K562 (cell line): ENCODE measurements around the gene ACY1. TPM values are rescaled to one million over a fixed set of nuclear protein-coding genes. Genes with fewer than 3 reads are reported as not detected.

Experiments
- ATAC-seq: fragments of 200-7000 bp; cut with Tn5 transposase; 3 replicates; pipeline ENCODE4 v1.9.1; 2020; ENCODE audit warnings: moderate library complexity
- BruUV-seq: library from RNA; stranded (reverse); fragments of 400-500 nt; replicated peaks from 2 replicates; lab custom pipeline; 2021; lab: Mats Ljungman, UMichigan
- CTCF ChIA-PET: fragments of 300-600 bp; formaldehyde crosslinking; extraction: SDS; loops from one replicate; lab custom pipeline; 2021; ENCODE audit warnings: low intra/inter-chr PET ratio; lab: Yijun Ruan, JAX
- POLR2A ChIA-PET: fragments of 300-600, 350-650 bp; sonication (Branson Sonifier 250); formaldehyde crosslinking; extraction: SDS; loops from one replicate; lab custom pipeline; 2021; ENCODE audit warnings: antibody characterized with exemption, inconsistent platforms; lab: Yijun Ruan, JAX
- DNase-seq, 4 experiments: peaks; one replicate each; pipeline versions ENCODE4 v3.0.0 to v3.0.0-alpha.2; 2011 to 2018; ENCODE audit warnings: low spot score in 3 of 4, mixed read lengths in 3 of 4; ENCODE audit errors: extremely low read depth in 1 of 4
- FAIRE-seq: peaks from 2 replicates; lab custom pipeline; 2011; peaks lifted over from hg19 to GRCh38; lab: Jason Lieb, UNC
- H2AFZ ChIP-seq: 2 replicates; pipeline ENCODE4 v1.6.0; 2011; ENCODE audit warnings: low read depth, low read length, control low read depth, inconsistent platforms
- H3K27ac ChIP-seq: fragments of 200-600 bp; 3 replicates; pipeline ENCODE4 v1.8.0; 2011; ENCODE audit warnings: low read depth, mild to moderate bottlenecking, control low read depth, inconsistent platforms, low read length, moderate library complexity, mixed read lengths; ENCODE audit errors: extremely low read depth
- H3K27me3 ChIP-seq, 2 experiments: fragments of 300-600 bp in 1 of 2; 2 replicates in 1 of 2; 3 replicates in 1 of 2; pipeline versions ENCODE4 v1.6.0 to v1.8.0; 2011; ENCODE audit warnings: inconsistent platforms in 2 of 2, low read length in 2 of 2, mild to moderate bottlenecking in 1 of 2, mixed read lengths in 1 of 2, moderate library complexity in 1 of 2; ENCODE audit not compliant: control insufficient read depth in 2 of 2, insufficient read depth in 2 of 2
- H3K36me3 ChIP-seq: fragments of 300-600 bp; 3 replicates; pipeline ENCODE4 v1.8.0; 2011; ENCODE audit warnings: mild to moderate bottlenecking, low read length, inconsistent platforms; ENCODE audit not compliant: control insufficient read depth, insufficient read depth
- H3K4me1 ChIP-seq, 2 experiments: fragments of 200-600 bp in 1 of 2; replicated peaks in 1 of 2; 2 replicates in 1 of 2; 3 replicates in 1 of 2; pipeline versions ENCODE4 v1.5.1 to v1.8.0; 2011; ENCODE audit warnings: inconsistent platforms in 2 of 2, low read length in 2 of 2, mild to moderate bottlenecking in 1 of 2, mixed read lengths in 1 of 2, moderate library complexity in 1 of 2; ENCODE audit not compliant: control insufficient read depth in 2 of 2, insufficient read depth in 2 of 2
- H3K4me2 ChIP-seq: 2 replicates; pipeline ENCODE4 v1.6.1; 2011; ENCODE audit warnings: low read length, control low read depth, inconsistent platforms, mixed read lengths; ENCODE audit not compliant: insufficient read depth
- H3K4me3 ChIP-seq: fragments of 200-600 bp; sonication (generic), shearing (Covaris generic); 2 replicates; pipeline ENCODE4 v1.5.1; 2016; ENCODE audit warnings: control low read depth, inconsistent platforms
- H3K79me2 ChIP-seq: fragments of 200-600 bp; 3 replicates; pipeline ENCODE4 v1.8.0; 2011; ENCODE audit warnings: low read length, inconsistent platforms; ENCODE audit not compliant: control insufficient read depth, insufficient read depth
- H3K9ac ChIP-seq, 2 experiments: 2 replicates each; pipeline versions ENCODE4 v1.6.0 to v1.6.1; 2011; ENCODE audit warnings: low read depth in 2 of 2, low read length in 2 of 2, control low read depth in 1 of 2, inconsistent platforms in 1 of 2, mild to moderate bottlenecking in 1 of 2, mixed read lengths in 1 of 2; ENCODE audit not compliant: insufficient read depth in 1 of 2
- H3K9me1 ChIP-seq: one replicate; pipeline ENCODE4 v1.6.0; 2011; ENCODE audit warnings: inconsistent platforms, mild to moderate bottlenecking, low read length, moderate library complexity; ENCODE audit not compliant: control insufficient read depth, insufficient read depth
- H3K9me3 ChIP-seq: replicated peaks from 2 replicates; pipeline ENCODE4 v1.5.1; 2011; ENCODE audit warnings: low read depth, low read length, inconsistent platforms; ENCODE audit not compliant: control insufficient read depth, insufficient read depth
- H4K20me1 ChIP-seq: replicated peaks from 2 replicates; pipeline ENCODE4 v1.6.1; 2011; ENCODE audit warnings: low read length, inconsistent platforms, mixed read lengths; ENCODE audit not compliant: control insufficient read depth, insufficient read depth
- CXXC5 ChIP-seq: fragments of 250-450 bp; sonication (Bioruptor Pico); IDR thresholded peaks from 2 replicates; pipeline ENCODE4 v1.8.0; 2022; ENCODE audit warnings: inconsistent platforms, mild to moderate bottlenecking, moderate library complexity
- ZBTB33 ChIP-seq: sonication (generic); formaldehyde crosslinking; IDR thresholded peaks from 2 replicates; pipeline ENCODE4 v1.8.1; 2023; ENCODE audit warnings: mild to moderate bottlenecking, missing genetic modification reagents
- ZNF175 ChIP-seq: fragments of 200-800 bp; sonication (Bioruptor generic); IDR thresholded peaks from 2 replicates; pipeline ENCODE4 v1.6.1; 2016; ENCODE audit warnings: low read depth, mild to moderate bottlenecking, missing genetic modification characterization, missing compliant biosample characterization
- WGBS: fragments of 100-300 bp; shearing (Covaris generic); methylation state at CpG from one replicate; pipeline ENCODE4 v1.1.6; 2016; ENCODE audit warnings: low coverage, mixed read lengths; ENCODE audit not compliant: insufficient coverage; ENCODE audit errors: missing lambda C conversion rate; 5-methylcytosine and 5-hydroxymethylcytosine counted together
- in situ Hi-C: fragments of 300-500 bp; cut with MboI; formaldehyde crosslinking; loops from 4 replicates; pipeline ENCODE4 v1.15.0; 2018; ENCODE audit warnings: inconsistent platforms, mixed read lengths
- intact Hi-C: fragments of 100-400 bp; cut with micrococcal nuclease; formaldehyde crosslinking; loops from 2 replicates; pipeline ENCODE4 v1.14.2; 2022
- polyA plus RNA-seq, 8 experiments: library from polyadenylated mRNA; depleted of rRNA in 4 of 8; stranded (reverse) in 5 of 8; unstranded in 3 of 8; fragments of >200 nt; fragmentation: Nextera tagmentation in 2 of 8; fragmentation: Illumina TruSeq in 1 of 8; extraction: Ambion mirVana in 2 of 8; extraction: Trizol in 1 of 8; gene quantifications; 2 replicates each; pipeline versions ENCODE4 v1.2.1 to v1.2.3, GENCODE V29; 2011 to 2014; ENCODE audit warnings: inconsistent platforms in 1 of 8, missing spikeins in 1 of 8
- total RNA-seq, 7 experiments: library from RNA; depleted of rRNA in 6 of 7; stranded (reverse); fragments of >200 nt in 6 of 7; fragmentation: Illumina TruSeq in 2 of 7; extraction: Trizol in 2 of 7; gene quantifications; 2 replicates each; pipeline versions ENCODE4 v1.2.1 to v1.2.3, GENCODE V29; 2011 to 2021; ENCODE audit warnings: low replicate concordance in 1 of 7

ACY1 gene
- total and polyA plus RNA-seq, 9 of the 15 experiments (the other 6 are each of a cell fraction or from before 2014, with no cell fraction given): 70.7 to 195 (median 123) TPM

- H3K27ac ChIP-seq: no peak overlapping the region
- TF ChIP-seq ZNF175 (CRISPR knock-in tag) (no peak), CXXC5 (CRISPR knock-in tag) (no peak), ZBTB33 (CRISPR knock-in tag) (0 out of 2 replicates have a peak, but pooled peaks have one; percentile 18)
- TF ChIP-seq, all 486 proteins: peak for 1
- H3K4me3 ChIP-seq: no peak overlapping the region
- H3K9me1 ChIP-seq: peaks cover 5% of the 10 kb centered on the region
- intact Hi-C loops (loop anchor here (2.0 to 5.0 kb wide), 3 partner anchors 113 to 199 kb away; partner anchors contain the start of gene DUSP7), in situ Hi-C loops (no loop called here)
- ATAC-seq (no peak), FAIRE-seq (no peak), DNase-seq (no peak)
- no TSS peak for BruUV-seq
- H3K9me3 ChIP-seq: no peaks in the 10 kb centered on the region
- peaks cover 19 to 28% of the 10 kb centered on the region in 2 experiments; a peak in 4 of 5 replicates for H3K4me1 ChIP-seq
- H3K79me2 ChIP-seq: peaks cover 30% of the 10 kb centered on the region
- 0 out of 2 replicates have a peak overlapping the region, but pooled peaks have one; percentile 87 for H3K4me2 ChIP-seq
- H3K36me3 ChIP-seq: peaks cover 18% of the 10 kb centered on the region; the same call in 1 of the 3 replicates
- H3K9ac ChIP-seq: peak overlapping the region; percentile 86 to 92; a peak in 3 of 4 replicates
- no peaks in the 10 kb centered on the region for H3K27me3 ChIP-seq
- ChIA-PET CTCF (interaction anchor here (0.6 kb wide), 1 partner anchor 199 kb away, joined by 3 read pairs; no protein-coding TSS in a partner anchor), POLR2A (interaction anchor here (0.7 to 1.3 kb wide), 2 partner anchors 10 to 19 kb away, joined by 3 to 6 read pairs; no protein-coding TSS in a partner anchor)
- 89% methylated on average over 18 of the region's 21 CpGs for WGBS
- peak overlapping the region; percentile 45; the same call in 1 of the 2 replicates for H2AFZ ChIP-seq
- H4K20me1 ChIP-seq: no peaks in the 10 kb centered on the region
Observed at GRCh38 chr3:51943451-51944391, 39.6 kb upstream of the ACY1 start.
